Hepatocyte (in vitro differentiated cells): ENCODE measurements around the gene VPS51.

ENCODE experiments used
- CTCF ChIP-seq: fragments of 200-600 bp; sonication (generic); IDR thresholded peaks from 2 replicates; pipeline ENCODE4 v1.5.1; 2016; ENCODE audit warnings: antibody characterized with exemption, mild to moderate bottlenecking; ENCODE audit not compliant: poor library complexity
- EZH2 ChIP-seq: fragments of 200-600 bp; sonication (generic); IDR thresholded peaks from 2 replicates; pipeline ENCODE4 v1.6.1; 2016; ENCODE audit warnings: antibody characterized with exemption, mild to moderate bottlenecking, borderline replicate concordance
- EZH2phosphoT487 ChIP-seq: fragments of 200-600 bp; sonication (generic); IDR thresholded peaks from one replicate; pipeline ENCODE4 v1.6.1; 2018; ENCODE audit warnings: antibody characterized with exemption, mild to moderate bottlenecking, low read depth, moderate library complexity; ENCODE audit not compliant: unreplicated experiment, severe bottlenecking

- TF ChIP-seq CTCF (no peak), EZH2 (no peak), EZH2phosphoT487 (no peak)
Observed at GRCh38 chr11:65127473-65128181, 31.6 kb downstream of the VPS51 start.
